Cardiac fibroblast (primary cell): ENCODE data around the gene ISYNA1.

ENCODE experiments used
- DNase-seq, 2 donors: peaks; one replicate each; pipeline versions ENCODE4 v3.0.0 to v3.0.0-alpha.2; 2010; ENCODE audit warnings: low read depth in 2 of 2
- H3K4me3 ChIP-seq, 2 donors: replicated peaks in 1 of 2; 1 replicate in 1 of 2; 2 replicates in 1 of 2; pipeline ENCODE4 v1.5.1; 2011; ENCODE audit warnings: low read depth in 2 of 2, low read length in 2 of 2, mild to moderate bottlenecking in 2 of 2, moderate library complexity in 1 of 2
- TF ChIP-seq, protein P1 (sequence below): IDR thresholded peaks from one replicate; pipeline ENCODE4 v1.5.1; 2011; ENCODE audit warnings: low read depth, mild to moderate bottlenecking, low read length, inconsistent platforms

ISYNA1 gene

DNA sequence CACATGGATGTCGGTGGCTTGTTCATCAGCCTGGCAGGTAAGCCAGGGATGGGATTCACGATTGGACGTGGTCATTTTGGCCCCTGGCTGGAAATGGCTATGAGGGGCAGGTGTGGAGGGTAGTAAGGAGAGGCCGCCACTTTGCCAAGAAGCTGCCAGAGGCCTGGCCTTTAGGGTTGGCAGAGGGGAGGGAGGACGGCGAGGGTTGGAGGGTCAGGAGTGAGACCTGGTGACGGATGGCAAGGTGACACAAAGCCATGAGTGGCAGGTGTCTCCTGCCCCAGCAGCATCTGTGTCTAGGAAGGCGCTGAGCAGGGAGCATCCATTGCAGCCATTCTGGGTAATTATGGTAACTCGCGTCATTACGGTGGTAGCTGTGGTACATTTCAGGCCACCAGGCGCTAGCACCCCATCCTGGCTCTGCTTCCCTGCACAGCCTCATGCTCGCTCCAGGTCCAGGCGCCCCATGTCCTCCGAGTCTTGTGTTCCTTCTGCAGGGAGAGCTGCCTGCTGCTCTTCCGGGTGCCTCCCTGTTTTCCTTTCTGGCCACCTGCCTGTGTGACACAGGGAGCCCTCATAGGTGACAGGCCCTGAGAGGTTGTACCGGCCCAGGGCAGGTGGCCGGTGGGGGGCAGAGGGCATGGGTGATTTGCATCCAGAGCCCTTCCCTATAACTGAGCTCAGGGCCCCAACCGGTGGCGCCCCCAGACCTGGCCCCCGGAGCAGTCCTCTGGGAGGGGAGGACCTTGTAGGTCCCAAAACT lies 14.5 kb downstream of the ISYNA1 start:
- TF ChIP-seq, protein P1, sequence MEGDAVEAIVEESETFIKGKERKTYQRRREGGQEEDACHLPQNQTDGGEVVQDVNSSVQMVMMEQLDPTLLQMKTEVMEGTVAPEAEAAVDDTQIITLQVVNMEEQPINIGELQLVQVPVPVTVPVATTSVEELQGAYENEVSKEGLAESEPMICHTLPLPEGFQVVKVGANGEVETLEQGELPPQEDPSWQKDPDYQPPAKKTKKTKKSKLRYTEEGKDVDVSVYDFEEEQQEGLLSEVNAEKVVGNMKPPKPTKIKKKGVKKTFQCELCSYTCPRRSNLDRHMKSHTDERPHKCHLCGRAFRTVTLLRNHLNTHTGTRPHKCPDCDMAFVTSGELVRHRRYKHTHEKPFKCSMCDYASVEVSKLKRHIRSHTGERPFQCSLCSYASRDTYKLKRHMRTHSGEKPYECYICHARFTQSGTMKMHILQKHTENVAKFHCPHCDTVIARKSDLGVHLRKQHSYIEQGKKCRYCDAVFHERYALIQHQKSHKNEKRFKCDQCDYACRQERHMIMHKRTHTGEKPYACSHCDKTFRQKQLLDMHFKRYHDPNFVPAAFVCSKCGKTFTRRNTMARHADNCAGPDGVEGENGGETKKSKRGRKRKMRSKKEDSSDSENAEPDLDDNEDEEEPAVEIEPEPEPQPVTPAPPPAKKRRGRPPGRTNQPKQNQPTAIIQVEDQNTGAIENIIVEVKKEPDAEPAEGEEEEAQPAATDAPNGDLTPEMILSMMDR, result no peak
- DNase-seq, result no peak
- H3K4me3 ChIP-seq, result no peak overlapping the region

GRCh38 chr19:18422530-18423191 lies 15.3 kb downstream of the ISYNA1 start:
- no peak overlapping the region for H3K4me3 ChIP-seq
- TF ChIP-seq, protein P1, result no peak
- DNase-seq, result no peak

GRCh38 chr19:18421371-18421959 lies 16.5 kb downstream of the ISYNA1 start:
- DNase-seq, result no peak
- H3K4me3 ChIP-seq, result peak overlapping the region in 1 of 2 donors; percentile 77

GRCh38 chr19:18420930-18421329 lies 17.0 kb downstream of the ISYNA1 start:
- TF ChIP-seq, protein P1, result no peak
- peak overlapping the region; percentile 77 to 83 for H3K4me3 ChIP-seq
- no peak for DNase-seq

More at GRCh38 chr19:18421371-18421959, 16.5 kb downstream of the ISYNA1 start:
- TF ChIP-seq, protein P1, result no peak

DNA sequence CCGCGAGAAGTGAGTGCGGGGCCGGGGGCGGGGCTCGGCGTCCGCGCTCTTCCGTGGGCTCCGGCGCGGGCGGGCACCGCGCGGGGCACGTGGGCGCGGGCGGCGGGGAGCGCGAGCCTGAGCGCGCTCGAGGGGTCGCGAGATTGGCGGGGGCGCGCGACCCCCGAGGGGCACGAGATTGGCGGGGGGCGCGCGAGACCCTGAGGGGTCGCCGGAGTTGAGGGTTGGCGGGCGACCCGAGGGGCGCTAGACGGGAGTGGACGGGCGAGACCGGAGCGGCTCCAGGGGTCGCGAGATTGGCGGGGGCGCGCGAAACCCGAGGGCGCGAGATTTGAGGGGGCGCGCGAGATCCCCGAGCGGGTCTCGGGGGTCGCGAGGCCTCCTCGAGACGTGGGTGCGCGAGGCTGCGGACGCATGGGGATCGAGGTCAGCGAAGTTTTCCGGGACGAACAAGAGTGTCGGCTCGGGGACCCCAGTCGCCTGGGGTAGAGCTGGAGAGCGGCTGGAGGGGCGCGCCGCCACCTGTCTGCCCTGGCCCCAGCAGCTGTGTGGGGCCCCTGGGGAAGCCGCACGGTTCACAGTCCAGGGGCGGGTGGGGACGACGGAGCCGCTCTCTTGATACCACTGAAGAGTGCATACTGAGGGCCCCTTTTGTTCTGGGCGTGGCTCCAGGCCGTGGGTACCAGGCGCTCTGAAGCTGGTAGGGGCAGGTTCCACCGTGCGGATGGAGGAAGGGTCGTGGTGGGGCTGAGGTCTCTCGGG lies 18.1 kb downstream of the ISYNA1 start:
- H3K4me3 ChIP-seq, result peak overlapping the region; percentile 77 to 83
- no peak for DNase-seq
- TF ChIP-seq, protein P1, result no peak

GRCh38 chr19:18419195-18419698 lies 18.7 kb downstream of the ISYNA1 start, which contains the start of gene SSBP4:
Gene SSBP4 (plus strand): TSS chr19:18419398. CDS start chr19:18419649, 251 bp downstream.
- TF ChIP-seq, protein P1, result no peak
- peak; percentile 79 to 89 for DNase-seq
- H3K4me3 ChIP-seq, result peak within 1 kb of the TSS; percentile 77 to 83
